IPS-18c (cell line): ENCODE data around the gene COL4A4.
"Not testable (repeated sequence)": the region's sequence is repeated elsewhere in the genome, so short reads cannot be mapped to it uniquely, and the experiment has no call there.

Experiments
- H3K4me3 ChIP-seq: 2 replicates; pipeline ENCODE4 v1.7.0; 2013; ENCODE audit warnings: low read depth, mild to moderate bottlenecking, low read length, moderate library complexity; ENCODE audit not compliant: insufficient read depth
- H3K9me3 ChIP-seq: one replicate; pipeline ENCODE4 v1.6.1; 2013; ENCODE audit warnings: mild to moderate bottlenecking, low read length, moderate library complexity; ENCODE audit not compliant: control insufficient read depth, insufficient read depth

COL4A4 gene

GRCh38 chr2:227079726-227080125 lies 84.3 kb downstream of the COL4A4 start:
- Histone ChIP-seq H3K9me3 (peaks cover 2% of the 10 kb centered on the region), H3K4me3 (no peak overlapping the region)

GRCh38 chr2:227065065-227065464 lies 98.9 kb downstream of the COL4A4 start:
- H3K9me3 ChIP-seq = not testable (repeated sequence)
- peak overlapping the region; percentile 40; the same call in 1 of the 2 replicates for H3K4me3 ChIP-seq

- Histone ChIP-seq H3K4me3 (no peak overlapping the region), H3K9me3 (no peaks in the 10 kb centered on the region)
Observed at GRCh38 chr2:227058888-227059399, 105.1 kb downstream of the COL4A4 start.

GRCh38 chr2:227057743-227058447 lies 106.1 kb downstream of the COL4A4 start:
- Histone ChIP-seq H3K4me3 (no peak overlapping the region), H3K9me3 (no peaks in the 10 kb centered on the region)

GRCh38 chr2:227057060-227057459 lies 106.9 kb downstream of the COL4A4 start:
- H3K4me3 ChIP-seq = no peak overlapping the region
- no peaks in the 10 kb centered on the region for H3K9me3 ChIP-seq

- H3K9me3 ChIP-seq = no peaks in the 10 kb centered on the region
- H3K4me3 ChIP-seq = no peak overlapping the region
Observed at GRCh38 chr2:227054006-227054405, 110.0 kb downstream of the COL4A4 start.

GRCh38 chr2:227052879-227053278 lies 111.1 kb downstream of the COL4A4 start:
- no peak overlapping the region for H3K4me3 ChIP-seq
- H3K9me3 ChIP-seq = no peaks in the 10 kb centered on the region

GRCh38 chr2:227043981-227044380 lies 120.0 kb downstream of the COL4A4 start:
- Histone ChIP-seq H3K9me3 (no peaks in the 10 kb centered on the region), H3K4me3 (no peak overlapping the region)

- no peak overlapping the region for H3K4me3 ChIP-seq
- H3K9me3 ChIP-seq = no peaks in the 10 kb centered on the region
Observed at GRCh38 chr2:227038550-227039189, 125.3 kb downstream of the COL4A4 start.

GRCh38 chr2:227036527-227036926 lies 127.5 kb downstream of the COL4A4 start:
- Histone ChIP-seq H3K4me3 (no peak overlapping the region), H3K9me3 (no peaks in the 10 kb centered on the region)

GRCh38 chr2:227035711-227036367 lies 128.2 kb downstream of the COL4A4 start:
- no peak overlapping the region for H3K4me3 ChIP-seq
- H3K9me3 ChIP-seq = no peaks in the 10 kb centered on the region

GRCh38 chr2:227033471-227034148 lies 130.4 kb downstream of the COL4A4 start:
- Histone ChIP-seq H3K9me3 (no peaks in the 10 kb centered on the region), H3K4me3 (no peak overlapping the region)

GRCh38 chr2:227031379-227031778 lies 132.6 kb downstream of the COL4A4 start:
- Histone ChIP-seq H3K4me3 (no peak overlapping the region), H3K9me3 (no peaks in the 10 kb centered on the region)

- Histone ChIP-seq H3K4me3 (no peak overlapping the region), H3K9me3 (no peaks in the 10 kb centered on the region)
Observed at GRCh38 chr2:227030789-227031188, 133.2 kb downstream of the COL4A4 start.

GRCh38 chr2:227029426-227030105 lies 134.4 kb downstream of the COL4A4 start:
- no peak overlapping the region for H3K4me3 ChIP-seq

GRCh38 chr2:227025510-227025909 lies 138.5 kb downstream of the COL4A4 start:
- Histone ChIP-seq H3K4me3 (no peak overlapping the region), H3K9me3 (no peaks in the 10 kb centered on the region)

More at GRCh38 chr2:227029426-227030105, 134.4 kb downstream of the COL4A4 start:
- H3K9me3 ChIP-seq = no peaks in the 10 kb centered on the region

GRCh38 chr2:227022608-227023007 lies 141.4 kb downstream of the COL4A4 start:
- no peaks in the 10 kb centered on the region for H3K9me3 ChIP-seq
- no peak overlapping the region for H3K4me3 ChIP-seq
